ENCODE results near the gene RFX5. TPM values are rescaled to one million over a fixed set of nuclear protein-coding genes. Genes with fewer than 3 reads are reported as not detected.
"Not testable (repeated sequence)": the region's sequence is repeated elsewhere in the genome, so short reads cannot be mapped to it uniquely, and the experiment has no call there.

RFX5 gene
- 41.4 TPM for polyA plus RNA-seq
- long read RNA-seq, donor 1, result 0 reads
- long read RNA-seq, donor 2, partial matches to known transcripts, result 0 of 2 reads
- long read RNA-seq, donor 2, other reads (novel, unspliced or antisense), result 0 of 2 reads
- long read RNA-seq, donor 3, result 0 reads
- long read RNA-seq, donor 4, result 0 reads
- long read RNA-seq, donor 5, partial matches to known transcripts, result 0 of 1 reads
- long read RNA-seq, donor 5, other reads (novel, unspliced or antisense), result 0 of 1 reads
- long read RNA-seq, donor 6, partial matches to known transcripts, result 0 of 2 reads
- long read RNA-seq, donor 6, other reads (novel, unspliced or antisense), result 0 of 2 reads
- long read RNA-seq, donor 7, partial matches to known transcripts, result 0 of 3 reads
- long read RNA-seq, donor 7, other reads (novel, unspliced or antisense), result 0 of 3 reads
- long read RNA-seq, donor 8, partial matches to known transcripts, result 0 of 6 reads
- long read RNA-seq, donor 8, other reads (novel, unspliced or antisense), result 0 of 6 reads
- long read RNA-seq, donor 9, result 0 reads
- long read RNA-seq, donor 10, transcript RFX5-215 (11 exons, 2,355 nt), result major isoform, 6 of 7 reads
- long read RNA-seq, donor 10, partial matches to known transcripts, result 0 of 7 reads
- long read RNA-seq, donor 10, other reads (novel, unspliced or antisense), result 0 of 7 reads
- long read RNA-seq, donor 11, partial matches to known transcripts, result 0 of 5 reads
- long read RNA-seq, donor 11, other reads (novel, unspliced or antisense), result 0 of 5 reads

DNA sequence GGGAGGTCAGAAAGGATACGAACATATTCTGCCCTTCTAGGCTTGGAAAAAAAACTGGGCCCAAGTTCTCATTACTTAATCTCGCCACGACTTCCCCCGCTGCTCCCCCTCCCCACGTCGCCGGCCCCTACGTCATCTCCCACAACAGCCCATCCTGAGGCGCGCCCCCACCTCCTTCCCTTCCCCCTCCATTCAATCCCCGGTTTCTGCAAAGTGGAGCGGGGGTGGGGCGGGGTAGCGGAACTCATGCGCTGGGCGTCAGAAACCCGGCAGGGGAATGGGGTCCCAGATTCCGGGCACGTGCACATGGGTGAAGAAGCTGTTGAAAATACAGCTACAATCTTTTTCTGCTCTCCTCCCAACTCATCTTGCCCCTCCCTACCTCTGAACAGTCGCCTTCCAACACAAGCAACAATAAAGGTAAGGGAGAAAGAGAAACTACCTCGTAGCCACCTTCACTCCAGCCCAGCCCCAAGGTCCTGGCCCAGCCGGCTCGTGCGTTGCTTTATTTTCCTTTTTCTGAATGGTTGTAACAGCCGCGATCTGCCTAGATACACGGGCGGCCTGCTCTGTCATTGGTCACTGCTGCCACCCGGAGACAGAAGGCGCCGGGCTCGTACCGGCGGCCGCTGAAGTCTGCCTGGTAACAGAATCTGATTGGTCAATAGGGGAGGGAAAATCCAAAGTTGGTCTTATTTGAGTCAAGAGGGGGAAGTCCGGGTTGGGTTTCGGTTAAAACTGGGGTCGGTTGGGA is at the start of gene RFX5:
TSS of gene RFX5 (minus strand) at position 484 of the 754 bp plus-strand sequence. CDS start 932 bp downstream, outside the sequence.
- Histone ChIP-seq H3K27ac (ENCODE audit: low read length) (peak within 1 kb of the TSS; percentile 97), H3K9me3 (ENCODE audit: control insufficient read depth, low read depth, low read length) (peaks cover 5% of the 10 kb centered on the region), H3K4me1 (ENCODE audit: control insufficient read depth, insufficient read depth, low read length) (peaks cover 9% of the 10 kb centered on the region), H3K36me3 (ENCODE audit: control insufficient read depth, insufficient read depth, low read length) (peaks cover 31% of the 10 kb centered on the region), H3K4me3 (ENCODE audit: low read length) (peak within 1 kb of the TSS; percentile 76), H3K27me3 (ENCODE audit: control insufficient read depth, insufficient read depth, low read length) (no peaks in the 10 kb centered on the region)
- WGBS (ENCODE audit: insufficient coverage, low lambda C conversion rate), result no CpG with 5 or more reads among the region's 38 CpGs
- peak; percentile 97 to 99 for DNase-seq

DNA sequence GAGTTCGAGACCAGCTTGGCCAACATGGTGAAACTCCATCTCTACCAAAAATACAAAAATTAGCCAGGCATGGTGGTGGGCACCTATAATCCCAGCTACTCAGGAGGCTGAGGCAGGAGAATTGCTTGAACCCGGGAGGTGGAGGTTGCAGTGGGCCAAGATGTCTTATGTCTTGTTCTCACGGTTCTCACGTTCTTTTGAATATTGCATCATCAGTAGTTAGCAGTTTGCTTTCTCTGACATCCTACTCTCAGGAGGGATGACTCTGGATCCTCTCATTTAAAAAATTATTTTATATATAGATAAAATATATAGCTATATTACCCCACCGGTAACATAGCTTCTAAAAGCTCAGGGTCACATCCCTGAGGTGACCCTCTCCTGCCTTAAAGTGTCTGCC is 49.2 kb upstream of the RFX5 start:
- WGBS (ENCODE audit: insufficient coverage, low lambda C conversion rate), result no CpG with 5 or more reads among the region's 5 CpGs
- DNase-seq; H3K27ac ChIP-seq (ENCODE audit: low read length); H3K9me3 ChIP-seq (ENCODE audit: control insufficient read depth, low read depth, low read length); H3K36me3 ChIP-seq (ENCODE audit: control insufficient read depth, insufficient read depth, low read length); H3K4me3 ChIP-seq (ENCODE audit: low read length); H3K4me1 ChIP-seq (ENCODE audit: control insufficient read depth, insufficient read depth, low read length); H3K27me3 ChIP-seq (ENCODE audit: control insufficient read depth, insufficient read depth, low read length): not testable (repeated sequence)

- Histone ChIP-seq H3K36me3 (ENCODE audit: control insufficient read depth, insufficient read depth, low read length) (no peaks in the 10 kb centered on the region), H3K27ac (ENCODE audit: low read length) (no peak overlapping the region), H3K4me1 (ENCODE audit: control insufficient read depth, insufficient read depth, low read length) (no peaks in the 10 kb centered on the region), H3K4me3 (ENCODE audit: low read length) (no peak overlapping the region), H3K27me3 (ENCODE audit: control insufficient read depth, insufficient read depth, low read length) (no peaks in the 10 kb centered on the region), H3K9me3 (ENCODE audit: control insufficient read depth, low read depth, low read length) (no peaks in the 10 kb centered on the region)
- no peak for DNase-seq
Observed at GRCh38 chr1:151393583-151393982, 46.5 kb upstream of the RFX5 start.

DNA sequence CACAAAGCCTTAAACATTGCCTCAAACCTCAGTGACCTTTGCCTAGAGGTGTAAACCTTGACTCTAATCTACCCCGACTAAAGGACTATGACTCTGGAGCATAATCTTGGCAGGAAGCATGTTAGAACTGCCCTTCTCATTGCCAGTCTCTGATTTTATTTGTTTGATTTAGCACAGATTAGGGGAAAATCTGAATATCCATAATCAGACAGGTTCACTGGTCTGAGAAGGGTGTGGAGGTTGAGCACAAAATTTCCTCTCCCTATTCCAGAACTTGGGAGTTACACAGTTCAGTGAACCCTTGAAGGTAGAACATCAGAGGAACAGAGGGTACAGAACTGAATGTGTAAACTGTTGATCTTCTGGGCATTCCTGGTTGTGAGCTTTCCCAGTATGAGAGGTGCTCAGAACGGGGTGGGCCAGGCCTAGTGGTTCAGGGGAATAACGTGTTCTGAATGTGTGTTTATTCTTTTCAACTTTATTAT is 44.1 kb upstream of the RFX5 start:
- no peak overlapping the region for H3K4me3 ChIP-seq (ENCODE audit: low read length)
- peak in 1 of 2 donors; percentile 32 for DNase-seq
- no peaks in the 10 kb centered on the region for H3K36me3 ChIP-seq (ENCODE audit: control insufficient read depth, insufficient read depth, low read length)
- no peaks in the 10 kb centered on the region for H3K27me3 ChIP-seq (ENCODE audit: control insufficient read depth, insufficient read depth, low read length)
- H3K27ac ChIP-seq (ENCODE audit: low read length), result no peak overlapping the region
- H3K4me1 ChIP-seq (ENCODE audit: control insufficient read depth, insufficient read depth, low read length), result no peaks in the 10 kb centered on the region
- no CpG with 5 or more reads among the region's 3 CpGs for WGBS (ENCODE audit: insufficient coverage, low lambda C conversion rate)
- H3K9me3 ChIP-seq (ENCODE audit: control insufficient read depth, low read depth, low read length), result no peaks in the 10 kb centered on the region

DNA sequence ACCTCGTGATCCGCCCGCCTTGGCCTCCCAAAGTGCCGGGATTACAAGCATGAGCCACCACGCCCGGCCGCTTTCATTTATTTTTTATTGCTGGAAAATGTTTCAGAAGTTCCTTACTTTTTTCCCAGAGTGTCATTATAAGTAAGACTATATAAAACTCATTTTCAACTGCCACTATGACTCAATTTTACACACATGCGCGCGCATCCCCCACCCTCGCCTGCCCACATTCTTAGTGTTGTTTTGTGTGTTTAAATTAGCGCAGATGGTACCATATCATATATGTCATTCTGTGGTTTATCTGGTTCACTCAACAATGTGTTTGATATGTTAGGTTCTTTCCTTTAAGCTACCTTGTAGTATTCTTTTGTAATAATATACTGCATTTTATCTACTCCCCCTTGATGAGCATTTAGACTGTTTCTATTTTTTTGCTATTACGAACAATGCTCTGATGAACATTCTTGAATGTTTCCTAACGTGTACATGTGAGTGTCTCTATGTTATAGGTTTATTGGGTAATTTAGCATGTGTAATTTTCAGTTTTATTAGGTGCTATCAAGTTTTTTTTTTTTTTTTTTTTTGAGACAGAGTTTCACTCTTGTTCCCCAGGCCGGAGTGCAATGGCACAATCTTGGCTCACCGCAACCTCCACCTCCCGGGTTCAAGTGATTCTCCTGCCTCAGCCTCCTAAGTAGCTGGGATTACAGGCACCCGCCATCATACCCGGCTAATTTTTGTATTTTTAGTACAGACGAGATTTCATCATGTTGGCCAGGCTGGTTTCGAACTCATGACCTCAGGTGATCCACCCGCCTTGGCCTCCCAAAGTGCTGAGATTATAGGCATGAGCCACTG is 43.4 kb upstream of the RFX5 start:
- H3K27ac ChIP-seq (ENCODE audit: low read length); DNase-seq; H3K36me3 ChIP-seq (ENCODE audit: control insufficient read depth, insufficient read depth, low read length); H3K9me3 ChIP-seq (ENCODE audit: control insufficient read depth, low read depth, low read length); H3K27me3 ChIP-seq (ENCODE audit: control insufficient read depth, insufficient read depth, low read length); H3K4me3 ChIP-seq (ENCODE audit: low read length); H3K4me1 ChIP-seq (ENCODE audit: control insufficient read depth, insufficient read depth, low read length): not testable (repeated sequence)
- 98% methylated on average over 7 of the region's 22 CpGs for WGBS (ENCODE audit: insufficient coverage, low lambda C conversion rate)

DNA sequence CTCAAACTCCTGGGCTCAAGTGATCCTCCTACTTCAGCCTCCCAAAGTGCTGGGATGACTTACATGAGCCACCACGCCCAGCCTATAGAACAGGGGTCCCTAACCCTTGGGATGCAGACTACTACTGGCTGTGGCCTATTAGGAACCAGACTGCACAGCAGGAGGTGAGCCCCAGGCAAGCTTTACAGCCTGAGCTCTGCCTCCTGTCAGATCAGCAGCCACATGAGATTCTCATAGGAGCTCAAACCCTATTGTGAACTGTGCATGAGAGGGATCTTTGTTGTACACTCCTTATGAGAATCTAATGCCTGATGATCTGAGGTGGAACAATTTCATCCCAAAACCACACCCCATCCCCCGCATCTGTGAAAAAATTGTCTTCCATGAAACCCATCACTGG is 39.0 kb upstream of the RFX5 start:
- WGBS (ENCODE audit: insufficient coverage, low lambda C conversion rate), result 100% methylated on average over 1 of the region's 2 CpGs
- no peak for DNase-seq

DNA sequence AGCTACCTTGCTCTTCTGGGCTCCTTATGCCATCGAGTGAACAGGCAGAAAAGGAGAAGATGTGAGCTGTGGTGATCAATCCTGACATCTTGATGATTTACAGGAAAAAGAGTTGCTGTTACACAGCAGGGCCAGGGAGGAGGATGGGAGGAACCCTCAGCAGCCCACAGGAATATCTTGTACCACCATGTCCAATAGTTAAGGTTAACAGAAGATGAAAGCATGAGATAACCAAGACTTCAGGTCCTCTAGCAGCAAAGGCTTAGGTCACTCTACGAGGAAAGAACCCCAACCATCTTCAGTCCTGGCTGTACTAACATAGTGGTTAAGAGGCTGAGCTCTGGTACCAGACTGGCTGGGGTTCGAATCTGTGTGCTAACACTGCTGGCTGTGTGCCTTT is 37.5 kb upstream of the RFX5 start:
- H3K36me3 ChIP-seq (ENCODE audit: control insufficient read depth, insufficient read depth, low read length), result no peaks in the 10 kb centered on the region
- H3K9me3 ChIP-seq (ENCODE audit: control insufficient read depth, low read depth, low read length), result no peaks in the 10 kb centered on the region
- H3K27me3 ChIP-seq (ENCODE audit: control insufficient read depth, insufficient read depth, low read length), result no peaks in the 10 kb centered on the region
- DNase-seq, result no peak
- no peak overlapping the region for H3K4me3 ChIP-seq (ENCODE audit: low read length)
- no peaks in the 10 kb centered on the region for H3K4me1 ChIP-seq (ENCODE audit: control insufficient read depth, insufficient read depth, low read length)
- 100% methylated on average over 1 of the region's 3 CpGs for WGBS (ENCODE audit: insufficient coverage, low lambda C conversion rate)
- H3K27ac ChIP-seq (ENCODE audit: low read length), result no peak overlapping the region

More for the DNA sequence above, 39.0 kb upstream of the RFX5 start:
- Histone ChIP-seq H3K4me1 (ENCODE audit: control insufficient read depth, insufficient read depth, low read length) (no peaks in the 10 kb centered on the region), H3K36me3 (ENCODE audit: control insufficient read depth, insufficient read depth, low read length) (no peaks in the 10 kb centered on the region), H3K9me3 (ENCODE audit: control insufficient read depth, low read depth, low read length) (no peaks in the 10 kb centered on the region), H3K4me3 (ENCODE audit: low read length) (no peak overlapping the region), H3K27me3 (ENCODE audit: control insufficient read depth, insufficient read depth, low read length) (no peaks in the 10 kb centered on the region), H3K27ac (ENCODE audit: low read length) (no peak overlapping the region)

DNA sequence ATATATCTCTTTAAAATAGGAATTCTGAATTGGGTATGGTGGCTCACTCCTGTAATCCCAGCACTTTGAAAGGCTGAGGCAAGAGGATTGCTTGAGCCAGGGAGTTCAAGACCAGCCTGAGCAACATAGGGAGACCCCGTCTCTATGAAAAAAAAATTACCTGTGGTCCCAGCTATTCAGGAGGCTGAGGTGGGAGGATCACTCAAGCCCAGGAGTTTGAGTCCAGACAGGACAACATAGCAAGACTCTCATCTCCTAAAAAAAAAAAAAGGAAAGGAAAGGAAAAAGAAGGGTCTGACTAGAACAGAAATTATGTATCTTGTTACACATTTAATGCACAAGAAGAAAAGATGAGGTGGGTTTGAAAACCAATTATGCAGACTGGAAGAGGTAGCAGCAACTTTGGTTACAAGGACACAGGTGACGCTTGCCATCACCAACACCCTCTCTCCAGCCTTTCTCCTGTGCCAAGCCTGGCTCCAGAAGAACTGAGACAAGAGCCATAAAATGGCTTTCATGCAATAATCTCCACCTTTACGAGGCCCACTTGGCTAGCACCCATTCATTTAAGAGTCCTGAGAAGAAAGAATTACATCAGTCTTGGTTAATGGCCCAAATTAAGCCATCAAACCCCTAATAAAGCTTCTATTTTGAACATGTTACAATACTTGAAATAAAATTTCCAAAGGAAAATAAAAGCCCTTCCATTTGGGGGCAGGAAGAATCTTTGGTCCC is 30.3 kb upstream of the RFX5 start:
- no peak for DNase-seq
- no peak overlapping the region for H3K27ac ChIP-seq (ENCODE audit: low read length)
- no peaks in the 10 kb centered on the region for H3K36me3 ChIP-seq (ENCODE audit: control insufficient read depth, insufficient read depth, low read length)
- no peaks in the 10 kb centered on the region for H3K9me3 ChIP-seq (ENCODE audit: control insufficient read depth, low read depth, low read length)
- H3K27me3 ChIP-seq (ENCODE audit: control insufficient read depth, insufficient read depth, low read length), result no peaks in the 10 kb centered on the region
- WGBS (ENCODE audit: insufficient coverage, low lambda C conversion rate), result no CpG with 5 or more reads among the region's 3 CpGs
- no peak overlapping the region for H3K4me3 ChIP-seq (ENCODE audit: low read length)
- peaks cover 6% of the 10 kb centered on the region for H3K4me1 ChIP-seq (ENCODE audit: control insufficient read depth, insufficient read depth, low read length)

GRCh38 chr1:151373196-151373595 is 26.1 kb upstream of the RFX5 start:
- no peak for DNase-seq
- Histone ChIP-seq H3K27ac (ENCODE audit: low read length) (no peak overlapping the region), H3K9me3 (ENCODE audit: control insufficient read depth, low read depth, low read length) (no peaks in the 10 kb centered on the region), H3K4me3 (ENCODE audit: low read length) (no peak overlapping the region), H3K4me1 (ENCODE audit: control insufficient read depth, insufficient read depth, low read length) (peaks cover 35% of the 10 kb centered on the region), H3K27me3 (ENCODE audit: control insufficient read depth, insufficient read depth, low read length) (no peaks in the 10 kb centered on the region), H3K36me3 (ENCODE audit: control insufficient read depth, insufficient read depth, low read length) (peaks cover 7% of the 10 kb centered on the region)
- no CpG with 5 or more reads among the region's 14 CpGs for WGBS (ENCODE audit: insufficient coverage, low lambda C conversion rate)
